AG08395 (cell line): ENCODE measurements around the gene POMT2.

Source experiments
- DNase-seq: peaks from one replicate; pipeline ENCODE4 v3.0.0; 2012; ENCODE audit warnings: mixed read lengths, low spot score

The POMT2 gene

DNA sequence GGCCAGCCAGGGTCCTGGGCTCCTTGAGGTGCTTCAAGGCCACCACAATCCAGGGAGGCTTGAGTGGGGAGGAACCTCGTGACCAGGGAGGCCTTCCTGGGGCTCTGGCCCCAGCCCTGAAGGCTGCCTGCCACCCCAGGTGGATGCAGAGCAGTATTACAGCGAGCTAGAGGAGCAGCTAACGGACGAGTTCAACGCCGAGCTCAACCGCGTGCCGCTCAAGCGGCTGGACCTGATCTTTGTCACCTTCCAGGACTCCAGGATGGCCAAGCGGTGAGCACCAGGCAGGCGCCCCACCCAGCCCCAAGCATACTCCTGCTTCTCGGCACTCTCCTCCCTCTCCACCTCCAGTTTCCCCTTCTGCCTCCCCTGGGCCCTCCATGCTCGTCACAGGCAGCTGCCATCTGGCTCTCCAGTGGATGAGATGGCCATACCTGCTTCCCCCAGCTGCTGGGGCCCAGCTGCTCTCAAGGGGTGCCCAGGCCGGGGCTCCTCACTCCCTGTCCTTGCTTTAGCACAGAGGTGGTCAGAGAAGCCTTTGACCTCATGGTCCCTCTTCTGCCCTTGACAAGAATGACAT is 80.3 kb downstream of the POMT2 start:
- no peak for DNase-seq

DNA sequence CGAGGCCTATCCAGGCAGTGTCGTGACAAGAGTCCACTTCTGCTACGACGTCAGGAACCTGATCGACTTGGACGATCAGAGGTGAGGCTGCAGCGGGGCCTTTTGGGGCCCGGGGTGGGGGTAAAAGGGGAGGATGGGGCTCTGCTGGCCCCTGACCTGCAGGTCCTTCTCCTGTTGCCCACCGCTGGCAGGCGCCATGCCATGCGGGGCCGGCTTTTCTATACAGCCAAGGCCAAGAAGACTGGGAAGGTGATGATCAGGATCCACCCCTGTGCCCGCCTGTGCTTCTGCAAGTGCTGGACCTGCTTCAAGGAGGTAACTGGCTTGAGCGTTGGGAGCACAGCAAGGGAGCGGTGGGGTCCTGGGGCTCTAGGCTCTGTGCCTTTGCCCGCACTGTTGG is 81.3 kb downstream of the POMT2 start:
- DNase-seq = no peak

DNA sequence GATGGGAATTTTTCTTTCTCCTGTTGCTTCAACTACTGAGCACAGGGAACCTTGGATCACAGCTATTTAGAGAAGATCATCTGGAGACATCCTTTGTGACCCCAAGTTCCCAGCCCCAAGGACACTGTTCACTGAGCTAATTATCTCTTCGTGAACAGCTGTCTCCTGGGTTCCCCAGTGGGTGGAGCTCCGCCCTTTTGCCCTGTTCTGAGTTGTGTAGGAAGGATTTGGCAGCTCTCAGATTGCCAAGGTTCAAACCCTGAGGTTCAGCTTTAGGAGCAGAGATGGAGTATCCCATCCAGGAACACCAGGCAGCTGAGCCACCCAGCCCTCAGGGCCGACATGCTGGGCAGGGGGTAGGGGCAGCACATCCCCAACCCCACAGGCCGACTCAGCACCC is 81.7 kb downstream of the POMT2 start:
- no peak for DNase-seq

DNA sequence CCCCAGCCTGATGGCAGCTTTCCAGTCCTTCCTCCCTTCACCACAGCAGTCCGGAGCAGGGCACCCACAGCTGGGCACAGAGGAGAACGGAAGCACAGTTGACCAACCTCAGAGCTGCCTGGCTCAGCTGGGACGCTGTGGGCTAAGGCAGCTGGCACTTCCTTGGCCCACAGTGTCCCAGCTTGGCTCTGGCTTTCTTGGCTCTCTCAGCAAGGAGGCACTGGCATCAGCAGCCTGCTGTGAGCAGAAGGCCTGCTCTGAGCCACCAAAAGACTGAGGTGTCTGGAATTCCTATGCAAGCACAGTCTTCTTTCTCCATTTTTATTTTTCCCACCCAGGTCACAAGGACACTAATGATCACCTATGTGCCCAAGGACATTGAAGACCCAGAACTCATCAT is 82.3 kb downstream of the POMT2 start:
- no peak for DNase-seq

DNA sequence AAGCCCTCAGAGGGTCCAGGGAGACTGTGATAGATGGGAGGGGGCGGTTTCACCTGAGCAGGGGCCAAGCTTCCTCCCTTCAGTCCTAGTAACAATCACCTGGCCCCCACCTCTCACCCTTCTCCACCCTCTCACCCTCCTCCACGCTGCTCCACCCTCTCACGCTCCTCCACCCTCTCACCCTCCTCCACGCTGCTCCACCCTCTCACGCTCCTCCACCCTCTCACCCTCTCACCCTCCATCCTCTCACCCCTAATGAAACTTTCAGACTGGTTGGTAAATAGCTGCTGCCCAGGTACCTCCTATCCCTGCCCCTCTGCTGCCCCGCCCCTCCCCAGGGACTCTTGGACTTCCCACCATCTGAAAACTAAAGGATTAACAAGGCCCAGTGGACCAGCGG is 83.9 kb downstream of the POMT2 start:
- no peak for DNase-seq

DNA sequence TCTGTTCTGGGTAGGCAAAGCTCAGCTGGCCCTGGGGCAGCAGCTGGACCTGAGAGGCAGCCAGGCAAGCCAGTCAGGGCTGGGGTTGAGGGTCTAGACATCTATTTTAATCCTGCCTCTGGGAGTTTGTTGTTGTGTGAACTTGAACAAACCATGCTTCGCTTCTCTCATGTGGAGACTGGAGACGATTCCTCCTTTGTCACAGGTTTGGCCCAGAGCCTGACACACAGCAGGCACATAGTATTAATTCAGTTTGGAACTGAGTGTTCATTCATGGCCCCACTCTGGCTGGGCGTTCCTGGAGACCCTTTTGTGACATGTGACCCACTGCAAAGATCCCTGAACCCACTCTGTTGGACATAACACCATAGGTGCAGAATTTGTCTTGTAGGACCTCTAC is 89.0 kb downstream of the POMT2 start:
- no peak for DNase-seq

DNA sequence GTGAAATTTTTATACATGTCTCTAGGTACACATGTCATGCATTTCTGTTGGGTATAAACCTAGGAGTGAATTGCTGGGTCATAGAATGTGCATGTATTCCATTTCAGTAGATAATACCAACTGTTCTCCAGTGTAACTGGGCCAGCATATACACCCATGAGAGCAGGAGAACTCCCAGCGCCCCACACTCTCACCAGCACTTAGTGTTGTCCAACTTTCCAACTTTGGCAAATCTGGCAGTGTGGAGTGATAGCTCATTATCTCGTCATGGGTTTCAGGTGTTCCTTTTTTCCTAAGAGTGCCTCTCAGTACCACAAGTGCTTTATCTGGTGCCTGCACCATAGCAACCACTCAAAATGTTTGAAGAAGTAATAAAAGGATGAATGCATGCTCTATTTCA is 89.8 kb downstream of the POMT2 start:
- DNase-seq = no peak

DNA sequence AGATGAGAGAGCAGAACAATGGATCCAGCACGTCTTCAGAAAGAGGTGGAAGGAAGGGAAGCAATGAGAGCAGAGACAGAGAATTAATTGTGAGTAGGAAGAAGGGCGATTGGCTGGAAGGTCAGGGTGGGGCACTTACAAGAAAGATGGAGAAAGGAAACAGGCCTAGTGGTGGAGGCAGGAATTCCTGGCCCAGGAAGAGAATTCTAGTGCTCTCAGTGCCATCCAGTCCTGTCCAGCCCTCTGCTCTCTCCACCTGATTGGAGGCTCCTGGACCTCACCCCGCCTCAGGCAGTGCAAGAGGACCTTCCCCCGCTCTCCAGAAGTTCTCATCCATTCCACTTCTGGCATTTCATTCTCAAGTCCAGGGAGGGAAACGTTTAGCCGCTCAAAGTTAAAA is 92.6 kb downstream of the POMT2 start:
- DNase-seq = no peak

DNA sequence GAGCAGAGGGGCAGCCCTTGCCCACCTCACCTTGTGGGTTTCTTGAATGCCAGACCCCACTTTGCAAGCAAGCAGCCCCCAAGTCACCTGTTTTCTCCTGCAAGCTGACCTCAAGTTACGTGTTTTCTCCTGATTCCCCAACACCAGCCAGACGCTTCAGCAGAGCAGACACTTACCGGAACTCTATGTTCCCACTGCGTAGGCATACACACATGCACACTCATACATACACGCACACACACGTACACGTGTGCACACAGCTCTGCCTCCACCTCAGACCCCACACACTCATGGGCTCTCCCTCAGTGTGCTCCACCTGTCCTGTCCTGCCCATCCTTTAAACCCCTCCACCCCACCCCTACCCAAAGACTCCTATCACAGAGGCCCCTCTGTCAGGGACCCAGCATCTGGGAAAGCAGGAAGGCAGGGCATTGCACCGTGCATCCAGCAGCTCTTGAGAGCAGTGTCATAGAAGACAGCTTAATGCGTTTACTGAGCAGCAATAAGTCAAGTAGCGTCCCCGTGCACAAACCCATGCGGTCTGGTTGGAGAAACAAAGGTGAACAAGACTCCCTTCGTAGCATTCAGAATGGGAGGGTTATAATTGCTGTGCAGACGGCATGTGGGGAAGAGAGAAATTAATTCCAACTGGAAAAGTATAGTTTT is 94.7 kb downstream of the POMT2 start:
- DNase-seq = no peak

DNA sequence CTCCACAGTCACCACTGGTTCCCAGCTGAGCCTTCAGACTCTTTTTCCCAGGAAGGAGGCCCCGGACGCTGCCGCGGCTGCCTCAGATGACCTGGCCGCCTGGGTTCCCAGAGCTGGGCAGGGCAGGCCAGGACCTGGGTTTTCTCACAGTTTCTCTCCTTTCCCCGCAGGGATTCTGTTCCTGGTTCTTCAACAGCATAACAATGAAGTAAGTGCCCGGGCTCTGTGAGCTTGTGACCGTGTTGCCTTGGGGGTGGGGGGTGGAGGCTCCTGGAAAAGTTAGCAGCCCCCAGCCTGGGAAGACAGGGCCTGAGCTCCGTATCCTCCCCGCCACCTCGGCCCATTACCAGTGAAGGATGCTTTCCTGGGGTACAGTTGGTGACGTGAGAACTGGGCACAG is 95.4 kb downstream of the POMT2 start:
- DNase-seq = no peak
